ENCODE data around the gene CREBZF. TPM values are rescaled to one million over a fixed set of nuclear protein-coding genes. Genes with fewer than 3 reads are reported as not detected.
A peak's percentile ranks its signal among the peaks of the same experiment; 100 is the strongest.

The CREBZF gene
- polyA plus RNA-seq, 1 experiment = 15.4 TPM

GRCh38 chr11:85695546-85695945 lies 30.6 kb upstream of the CREBZF start:
- no peak overlapping the region for H3K4me3 ChIP-seq (ENCODE audit: low read depth, low read length)
- CTCF ChIA-PET = interaction anchor here (0.5 to 2.1 kb wide), 9 partner anchors 10 to 391 kb away, joined by 3 to 10 read pairs (median 4); partner anchors contain the start of genes CCDC83 and CCDC89
- TF ChIP-seq CTCF (IDR thresholded peaks at IDR 0.05; ENCODE audit: insufficient read depth, low read depth, low read length) = no peak
- peaks cover 8% of the 10 kb centered on the region for H3K36me3 ChIP-seq (ENCODE audit: control insufficient read depth, insufficient read depth, low read length)
- DNase-seq (ENCODE audit: low read depth) = no peak
- H3K27me3 ChIP-seq (ENCODE audit: control insufficient read depth, insufficient read depth, low read length) = no peaks in the 10 kb centered on the region
- POLR2A ChIA-PET = interaction anchor here (0.6 kb wide), 1 partner anchor 132 kb away, joined by 3 read pairs; no protein-coding TSS in a partner anchor

- Histone ChIP-seq H3K36me3 (ENCODE audit: control insufficient read depth, insufficient read depth, low read length) (peaks cover 8% of the 10 kb centered on the region), H3K27me3 (ENCODE audit: control insufficient read depth, insufficient read depth, low read length) (no peaks in the 10 kb centered on the region), H3K4me3 (ENCODE audit: low read depth, low read length) (no peak overlapping the region)
- no peak for DNase-seq (ENCODE audit: low read depth)
- CTCF ChIA-PET = interaction anchor here (0.7 to 1.4 kb wide), 9 partner anchors 8 to 160 kb away, joined by 3 to 10 read pairs (median 4); partner anchors contain the start of gene CCDC83
- TF ChIP-seq CTCF (IDR thresholded peaks at IDR 0.05; ENCODE audit: insufficient read depth, low read depth, low read length) = peak; percentile 61
- POLR2A ChIA-PET = no interaction called here
These were observed 29.6 kb upstream of the CREBZF start for GRCh38 chr11:85694385-85694980.

GRCh38 chr11:85685820-85686459 lies 21.0 kb upstream of the CREBZF start, which contains the start of gene CCDC89:
CCDC89 (minus strand) TSS chr11:85686195; CDS start chr11:85686130, 65 bp downstream.
- TF ChIP-seq CTCF (IDR thresholded peaks at IDR 0.05; ENCODE audit: insufficient read depth, low read depth, low read length) = no peak
- H3K4me3 ChIP-seq (ENCODE audit: low read depth, low read length) = peak within 1 kb of the TSS; percentile 12
- H3K27me3 ChIP-seq (ENCODE audit: control insufficient read depth, insufficient read depth, low read length) = no peaks in the 10 kb centered on the region
- ChIA-PET CTCF (interaction anchor here (0.9 to 1.8 kb wide), 5 partner anchors 11 to 169 kb away, joined by 3 to 6 read pairs (median 3); partner anchors contain the start of gene CCDC83), POLR2A (no interaction called here)
- no peaks in the 10 kb centered on the region for H3K36me3 ChIP-seq (ENCODE audit: control insufficient read depth, insufficient read depth, low read length)
- DNase-seq (ENCODE audit: low read depth) = peak; percentile 68

- no peaks in the 10 kb centered on the region for H3K36me3 ChIP-seq (ENCODE audit: control insufficient read depth, insufficient read depth, low read length)
- TF ChIP-seq CTCF (IDR thresholded peaks at IDR 0.05; ENCODE audit: insufficient read depth, low read depth, low read length) = no peak
- no peak for DNase-seq (ENCODE audit: low read depth)
- CTCF ChIA-PET = interaction anchor here (1.3 to 1.8 kb wide), 4 partner anchors 12 to 170 kb away, joined by 3 to 6 read pairs (median 4); partner anchors contain the start of gene CCDC83
- H3K27me3 ChIP-seq (ENCODE audit: control insufficient read depth, insufficient read depth, low read length) = no peaks in the 10 kb centered on the region
- H3K4me3 ChIP-seq (ENCODE audit: low read depth, low read length) = peak overlapping the region; percentile 12
- POLR2A ChIA-PET = interaction anchor here (0.6 kb wide), 1 partner anchor 94 kb away, joined by 3 read pairs; no protein-coding TSS in a partner anchor
These were observed 20.3 kb upstream of the CREBZF start for GRCh38 chr11:85685125-85685819.

All from BJ (cell line).